ENCODE measurements around the gene CA5A. TPM values are rescaled to one million over a fixed set of nuclear protein-coding genes. Genes with fewer than 3 reads are reported as not detected.
"Not testable (repeated sequence)": the region's sequence is repeated elsewhere in the genome, so short reads cannot be mapped to it uniquely, and the experiment has no call there.

CA5A gene
- total and polyA plus RNA-seq, 9 of the 15 experiments (the other 6 are each of a cell fraction or from before 2014, with no cell fraction given) = not detected

GRCh38 chr16:87912691-87913090 lies 23.6 kb downstream of the CA5A start:
- H3K27ac ChIP-seq (ENCODE audit: extremely low read depth, low read depth, low read length); intact Hi-C loops (cut with micrococcal nuclease); H3K4me3 ChIP-seq; H3K36me3 ChIP-seq (ENCODE audit: control insufficient read depth, insufficient read depth, low read length); H3K9me3 ChIP-seq (replicated peaks; ENCODE audit: control insufficient read depth, insufficient read depth, low read depth, low read length); ATAC-seq; CTCF ChIA-PET (ENCODE audit: low intra/inter-chr PET ratio); DNase-seq (ENCODE audit: extremely low read depth in 1 of 4, low spot score in 3 of 4); H4K20me1 ChIP-seq (replicated peaks; ENCODE audit: control insufficient read depth, insufficient read depth, low read length); BruUV-seq (replicated peaks); H3K79me2 ChIP-seq (ENCODE audit: control insufficient read depth, insufficient read depth, low read length); FAIRE-seq; H3K9me1 ChIP-seq (ENCODE audit: control insufficient read depth, insufficient read depth, low read length); in situ Hi-C loops (cut with MboI); H3K4me2 ChIP-seq (ENCODE audit: insufficient read depth, low read length): not testable (repeated sequence)
- 0 out of 2 replicates have a peak overlapping the region, but pooled peaks have one; percentile 16 for H2AFZ ChIP-seq (ENCODE audit: low read depth, low read length)
- H3K4me1 ChIP-seq (replicated peaks in 1 of 2; ENCODE audit: control insufficient read depth in 2 of 2, insufficient read depth in 2 of 2, low read length in 2 of 2) = peaks cover 0 to 18% of the 10 kb centered on the region in 2 experiments; a peak in 3 of 5 replicates
- WGBS (ENCODE audit: insufficient coverage, low coverage, missing lambda C conversion rate) = 24% methylated on average over 15 of the region's 18 CpGs
- POLR2A ChIA-PET = interaction anchor here (1.0 kb wide), 1 partner anchor 127 kb away, joined by 3 read pairs; no protein-coding TSS in a partner anchor
- H3K27me3 ChIP-seq (ENCODE audit: control insufficient read depth in 2 of 2, insufficient read depth in 2 of 2, low read length in 2 of 2) = peaks cover 2 to 18% of the 10 kb centered on the region in 2 experiments; a peak in 2 of 5 replicates
- H3K9ac ChIP-seq (ENCODE audit: insufficient read depth in 1 of 2, low read depth in 2 of 2, low read length in 2 of 2) = peak overlapping the region in 1 of 2 experiments; percentile 45; a peak in 1 of 4 replicates

DNA sequence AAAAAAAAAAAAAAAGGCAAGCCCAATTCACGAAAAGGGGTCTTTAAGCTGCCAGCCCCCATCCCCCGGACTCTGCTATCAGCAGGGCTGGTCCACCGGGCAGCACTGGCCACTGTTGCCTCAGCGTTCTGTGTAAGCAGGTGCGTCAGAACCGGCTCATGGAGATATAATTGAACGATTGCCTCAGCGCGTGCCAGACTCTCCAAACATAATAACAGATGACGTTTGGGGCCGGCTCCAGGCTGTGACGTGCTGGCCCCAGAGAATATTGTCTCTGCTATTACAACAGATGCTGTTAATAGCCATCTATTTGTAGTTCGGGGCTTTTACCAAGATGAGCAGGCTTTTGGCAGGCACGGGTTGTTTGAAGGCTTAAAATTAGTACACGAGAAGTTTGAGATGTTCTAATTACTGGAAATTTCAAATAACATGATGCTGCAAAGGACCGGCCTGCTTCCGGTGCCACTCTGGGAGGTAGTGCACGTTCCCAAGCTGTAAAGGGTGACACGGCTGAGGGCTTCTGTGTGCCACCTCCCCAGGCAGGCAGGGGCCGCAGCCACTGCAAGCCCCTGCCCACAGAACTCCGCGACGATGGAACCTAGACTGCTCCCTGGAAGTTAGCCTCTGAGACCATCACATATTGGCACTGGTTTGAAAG lies 25.1 kb downstream of the CA5A start:
- TF ChIP-seq ATF3 (IDR thresholded peaks at IDR 0.05) (peak; percentile 23; the same call in 1 of the 2 replicates), CEBPG (tag; conservative IDR thresholded peaks at IDR 0.05 in 1 of 2, IDR thresholded peaks at IDR 0.05 in 1 of 2) (peak in 1 of 2 experiments; percentile 49; a peak in 2 of 4 replicates)
- ATAC-seq; H3K36me3 ChIP-seq (ENCODE audit: control insufficient read depth, insufficient read depth, low read length); in situ Hi-C loops (cut with MboI); H2AFZ ChIP-seq (ENCODE audit: low read depth, low read length); H3K4me2 ChIP-seq (ENCODE audit: insufficient read depth, low read length); H3K79me2 ChIP-seq (ENCODE audit: control insufficient read depth, insufficient read depth, low read length); POLR2A ChIA-PET; H4K20me1 ChIP-seq (replicated peaks; ENCODE audit: control insufficient read depth, insufficient read depth, low read length); CTCF ChIA-PET (ENCODE audit: low intra/inter-chr PET ratio); BruUV-seq (replicated peaks); DNase-seq (ENCODE audit: extremely low read depth in 1 of 4, low spot score in 3 of 4); intact Hi-C loops (cut with micrococcal nuclease); H3K9me3 ChIP-seq (replicated peaks; ENCODE audit: control insufficient read depth, insufficient read depth, low read depth, low read length); H3K9me1 ChIP-seq (ENCODE audit: control insufficient read depth, insufficient read depth, low read length); H3K9ac ChIP-seq (ENCODE audit: insufficient read depth in 1 of 2, low read depth in 2 of 2, low read length in 2 of 2); H3K27ac ChIP-seq (ENCODE audit: extremely low read depth, low read depth, low read length); H3K4me3 ChIP-seq; TF ChIP-seq ATF3 (CRISPR knock-in tag; conservative IDR thresholded peaks at IDR 0.05); CEBPG (CRISPR knock-in tag; IDR thresholded peaks at IDR 0.05): not testable (repeated sequence)
- Histone ChIP-seq H3K4me1 (replicated peaks in 1 of 2; ENCODE audit: control insufficient read depth in 2 of 2, insufficient read depth in 2 of 2, low read length in 2 of 2) (peaks cover 0 to 18% of the 10 kb centered on the region in 2 experiments; a peak in 3 of 5 replicates), H3K27me3 (ENCODE audit: control insufficient read depth in 2 of 2, insufficient read depth in 2 of 2, low read length in 2 of 2) (peaks cover 2 to 26% of the 10 kb centered on the region in 2 experiments; a peak in 2 of 5 replicates)
- 29% methylated on average over 21 of the region's 23 CpGs for WGBS (ENCODE audit: insufficient coverage, low coverage, missing lambda C conversion rate)
- peak; percentile 49 for FAIRE-seq

Measured in K562 (cell line).